ENCODE results near the gene MMP2.

Gene MMP2

DNA sequence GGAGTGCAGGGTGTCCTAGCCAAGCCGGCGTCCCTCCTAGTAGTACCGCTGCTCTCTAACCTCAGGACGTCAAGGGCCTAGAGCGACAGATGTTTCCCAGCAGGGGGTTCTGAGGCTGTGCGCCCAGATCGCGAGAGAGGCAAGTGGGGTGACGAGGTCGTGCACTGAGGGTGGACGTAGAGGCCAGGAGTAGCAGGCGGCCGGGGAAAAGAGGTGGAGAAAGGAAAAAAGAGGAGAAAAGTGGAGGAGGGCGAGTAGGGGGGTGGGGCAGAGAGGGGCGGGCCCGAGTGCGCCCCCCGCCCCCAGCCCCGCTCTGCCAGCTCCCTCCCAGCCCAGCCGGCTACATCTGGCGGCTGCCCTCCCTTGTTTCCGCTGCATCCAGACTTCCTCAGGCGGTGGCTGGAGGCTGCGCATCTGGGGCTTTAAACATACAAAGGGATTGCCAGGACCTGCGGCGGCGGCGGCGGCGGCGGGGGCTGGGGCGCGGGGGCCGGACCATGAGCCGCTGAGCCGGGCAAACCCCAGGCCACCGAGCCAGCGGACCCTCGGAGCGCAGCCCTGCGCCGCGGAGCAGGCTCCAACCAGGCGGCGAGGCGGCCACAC is at the start of gene MMP2:
Gene MMP2 (plus strand): TSS at position 372 of the 603 bp plus-strand sequence. CDS start 282 bp downstream, outside the sequence.
- DNase-seq = no peak

- DNase-seq = no peak
Measured at GRCh38 chr16:55433030-55433429, 46.0 kb upstream of the MMP2 start.

DNA sequence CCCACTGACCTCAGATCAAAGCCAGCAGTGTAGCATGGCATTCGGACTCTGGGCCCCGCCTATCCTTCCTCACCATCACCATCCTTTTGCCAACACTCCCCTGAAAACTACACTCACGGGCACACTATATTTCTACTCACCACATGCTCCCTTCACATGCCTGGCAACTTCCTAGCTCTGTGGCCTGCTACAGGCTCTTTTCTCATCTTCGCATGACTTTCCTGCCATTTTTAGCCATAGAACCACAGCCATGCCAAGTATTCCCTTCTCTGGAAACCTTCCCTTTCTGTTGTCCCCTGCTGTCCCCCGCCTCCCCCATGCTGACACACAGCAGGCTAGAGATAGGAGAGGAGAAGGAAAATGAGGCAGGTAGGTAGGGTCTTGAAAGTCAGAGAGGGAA is 45.5 kb upstream of the MMP2 start:
- DNase-seq = no peak

GRCh38 chr16:55434000-55434399 is 45.0 kb upstream of the MMP2 start:
- DNase-seq = no peak

DNA sequence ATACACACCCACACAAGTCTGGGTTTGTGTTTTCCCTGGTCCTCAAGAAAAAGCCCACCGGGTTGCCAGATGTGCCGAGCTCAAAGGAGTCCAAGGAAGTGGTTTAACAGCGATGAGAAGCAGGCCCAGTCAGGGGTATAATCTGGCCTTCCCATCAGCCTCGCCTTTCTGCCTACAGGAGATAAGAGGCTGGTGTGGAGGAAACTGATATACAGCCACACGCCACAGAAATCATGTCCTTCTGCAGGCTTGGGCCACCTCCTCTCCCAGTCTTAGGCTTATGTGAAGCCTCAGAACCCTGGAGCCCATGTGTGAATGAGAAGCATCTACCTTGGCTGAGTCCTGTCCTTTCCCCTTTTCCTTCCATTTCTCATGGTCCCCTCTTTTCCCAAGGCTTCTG is 43.6 kb upstream of the MMP2 start:
- no peak for DNase-seq

DNA sequence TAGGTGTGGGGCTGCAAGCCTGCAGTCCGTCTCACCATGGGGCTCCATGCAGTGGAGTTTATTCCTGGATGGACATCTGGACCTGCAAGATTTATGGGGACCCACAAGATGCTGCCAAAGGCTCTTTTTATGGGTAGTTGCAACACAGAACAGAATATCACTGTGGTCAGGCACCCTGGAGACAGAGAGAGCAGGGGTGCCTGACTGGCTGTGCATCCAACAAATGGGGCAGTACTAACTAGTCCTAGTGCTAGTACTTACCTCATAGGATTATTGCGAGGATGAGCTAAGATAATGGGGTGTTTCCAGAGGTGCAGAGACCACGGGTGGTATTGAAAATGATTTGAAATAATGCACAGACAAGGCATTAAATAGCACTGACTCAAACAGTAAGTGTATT is 42.4 kb upstream of the MMP2 start:
- DNase-seq = no peak

DNA sequence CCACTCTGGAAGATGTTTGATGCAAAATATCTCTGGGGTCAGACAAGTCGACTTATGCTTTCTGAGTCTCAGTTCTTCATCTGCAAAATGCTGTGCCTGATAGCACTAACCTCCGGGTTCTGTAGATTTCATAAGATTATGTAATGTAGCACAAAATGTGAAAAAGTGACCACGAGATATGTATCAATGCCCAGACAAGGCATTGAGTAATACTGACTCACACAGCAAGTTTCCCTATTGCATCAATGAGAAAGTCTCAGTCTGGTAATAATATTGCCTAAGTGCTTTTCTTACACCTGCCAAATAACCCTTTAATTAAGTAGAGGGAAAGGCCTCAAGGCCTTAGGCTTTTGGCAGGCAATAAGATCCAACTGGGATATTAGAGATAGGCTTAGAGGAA is 41.4 kb upstream of the MMP2 start:
- no peak for DNase-seq

- DNase-seq = no peak
Measured at GRCh38 chr16:55438281-55438680, 40.7 kb upstream of the MMP2 start.

DNA sequence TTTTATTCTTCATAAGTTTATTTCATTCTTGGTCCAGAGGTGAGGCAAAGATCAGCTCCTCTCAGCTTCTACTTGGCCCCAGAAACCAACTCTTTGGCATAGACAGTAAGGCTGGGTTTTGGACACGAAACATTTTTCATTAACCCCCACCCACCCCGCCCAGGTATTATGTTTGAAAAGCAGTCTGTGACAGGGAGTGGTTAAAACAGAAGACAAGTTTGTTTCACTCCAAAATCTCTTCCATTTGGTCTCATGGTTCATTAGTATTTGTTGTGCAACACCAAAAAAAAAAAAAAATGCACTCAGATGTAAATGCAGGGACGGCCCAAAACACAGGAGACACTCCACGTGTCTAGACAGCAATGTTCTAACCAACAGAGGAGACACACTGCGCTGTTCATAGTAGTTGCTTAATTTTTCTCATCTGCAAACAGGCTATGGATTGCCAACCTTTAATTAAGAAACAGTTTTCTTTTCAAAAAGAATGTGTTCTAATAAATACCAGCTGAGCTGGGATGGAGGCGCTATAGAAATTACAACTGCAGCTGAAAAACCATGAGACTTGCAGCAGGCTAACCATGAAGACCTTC is 39.8 kb upstream of the MMP2 start:
- DNase-seq = no peak

DNA sequence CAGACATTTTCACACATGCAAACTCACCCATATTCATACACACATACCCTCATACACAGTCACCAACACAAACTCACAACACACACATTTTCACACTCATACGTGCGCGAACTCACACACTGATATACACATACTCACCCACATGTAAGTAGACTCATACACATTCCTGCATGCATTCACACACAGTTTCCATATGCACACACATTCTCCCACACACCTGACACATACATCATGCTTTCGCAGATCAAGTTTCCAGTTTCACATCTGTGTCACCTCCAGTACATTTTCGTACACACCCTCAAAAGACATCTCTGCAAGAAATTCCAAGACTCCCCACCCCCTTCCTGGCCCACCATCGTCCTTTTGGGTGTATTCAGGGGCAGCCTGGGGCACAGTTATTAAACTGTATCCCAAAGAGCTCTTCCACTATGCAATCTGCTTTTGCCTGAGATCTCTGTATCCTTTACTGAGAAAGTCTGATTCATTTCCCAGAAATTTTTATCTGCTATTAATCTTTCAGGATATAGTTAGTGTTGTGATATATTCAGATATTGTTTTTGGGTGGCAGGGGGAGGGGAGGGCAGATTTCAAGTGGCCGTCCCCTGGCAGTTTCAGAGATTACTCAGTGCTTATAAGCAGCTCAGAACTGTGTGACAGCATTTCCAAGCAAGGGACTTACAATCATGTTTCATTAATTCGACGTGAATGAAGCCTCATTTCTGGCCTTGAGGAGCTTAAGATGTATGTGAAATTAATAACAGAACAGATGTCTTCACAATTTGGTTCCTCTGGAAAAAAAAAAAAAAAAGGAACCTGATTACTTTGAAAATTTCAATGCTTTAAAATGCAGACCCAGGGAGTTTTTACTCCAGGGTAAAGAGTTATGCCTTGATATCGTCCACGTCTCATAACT is 35.3 kb upstream of the MMP2 start:
- DNase-seq = no peak

GRCh38 chr16:55444754-55445485 is 34.1 kb upstream of the MMP2 start:
- DNase-seq = no peak

GRCh38 chr16:55447231-55447630 is 31.8 kb upstream of the MMP2 start:
- DNase-seq = no peak

DNA sequence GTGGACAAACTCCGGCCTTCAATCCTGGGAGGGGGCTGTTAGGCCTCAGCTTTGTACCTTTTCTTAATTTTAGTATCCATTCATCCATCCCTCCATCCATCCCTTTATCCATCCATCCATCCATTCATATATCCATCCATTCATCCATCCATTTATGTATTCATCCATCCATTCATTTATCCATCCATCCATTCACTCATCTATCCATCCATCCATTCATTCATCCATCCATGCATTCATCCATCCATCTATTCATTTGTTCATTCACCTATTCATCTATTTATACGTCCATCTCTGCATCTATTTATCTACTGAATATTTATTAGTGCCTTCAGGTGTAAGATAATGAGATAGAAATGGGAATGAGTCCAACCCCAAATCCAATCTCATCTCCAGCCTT is 26.0 kb upstream of the MMP2 start:
- DNase-seq = no peak

GRCh38 chr16:55453909-55454308 is 25.1 kb upstream of the MMP2 start:
- DNase-seq = no peak

- no peak for DNase-seq
Measured at GRCh38 chr16:55454861-55455260, 24.1 kb upstream of the MMP2 start.

DNA sequence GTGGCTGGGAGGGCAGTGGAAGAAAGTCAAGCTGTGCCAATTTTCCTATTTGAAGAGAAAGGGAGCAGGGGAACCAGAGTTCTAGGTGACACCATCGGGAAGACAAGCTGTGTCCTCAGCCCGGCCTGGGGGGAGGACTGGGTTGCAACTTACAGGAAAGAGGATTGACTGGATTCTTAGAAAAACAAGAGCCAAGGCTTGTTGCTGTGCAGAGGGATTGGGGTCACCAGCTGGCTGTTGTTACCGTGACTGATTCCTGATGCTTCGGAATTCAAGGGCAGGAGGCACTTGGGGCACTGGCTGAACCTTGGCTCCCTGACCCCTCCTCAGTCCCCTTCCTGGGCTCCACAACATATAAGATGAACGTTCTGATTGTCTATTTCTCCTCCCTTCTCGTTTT is 16.8 kb upstream of the MMP2 start:
- no peak for DNase-seq

- DNase-seq = no peak
Measured at GRCh38 chr16:55464375-55464774, 14.6 kb upstream of the MMP2 start.

DNA sequence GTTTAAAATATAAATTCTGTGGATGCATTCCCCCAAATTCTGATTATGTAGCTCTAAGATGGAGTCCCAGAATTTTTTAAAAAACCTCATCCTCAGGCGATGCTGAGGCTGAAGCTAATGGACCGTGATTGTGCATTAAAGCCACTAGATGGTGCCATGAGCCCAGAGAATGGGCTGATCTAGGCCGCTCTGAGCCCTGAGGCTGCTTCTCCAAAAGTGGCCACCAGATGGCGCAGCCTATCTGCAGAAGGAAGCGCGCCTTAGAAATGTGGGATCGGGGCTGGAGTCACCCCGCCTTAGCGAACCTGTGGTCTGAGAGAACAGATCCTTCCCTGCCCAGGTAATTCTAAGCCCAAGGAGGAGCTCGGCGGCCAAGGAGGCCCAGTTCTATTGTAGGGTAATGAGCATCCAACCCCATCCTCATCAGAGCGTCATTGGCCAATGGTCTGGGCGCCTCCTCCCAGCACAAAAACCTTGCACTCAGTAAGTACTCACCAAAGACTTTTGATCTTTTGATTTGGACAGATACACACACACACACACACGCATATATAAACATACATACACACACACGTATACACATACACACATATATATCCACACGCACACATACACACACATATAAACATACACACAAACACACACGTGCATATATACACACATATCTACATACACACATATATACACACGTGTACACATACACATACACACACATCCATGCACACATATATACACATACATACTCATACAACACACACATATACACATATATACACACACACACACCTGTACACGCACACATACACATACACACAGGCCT is 13.7 kb upstream of the MMP2 start:
- peak; percentile 85 for DNase-seq

DNA sequence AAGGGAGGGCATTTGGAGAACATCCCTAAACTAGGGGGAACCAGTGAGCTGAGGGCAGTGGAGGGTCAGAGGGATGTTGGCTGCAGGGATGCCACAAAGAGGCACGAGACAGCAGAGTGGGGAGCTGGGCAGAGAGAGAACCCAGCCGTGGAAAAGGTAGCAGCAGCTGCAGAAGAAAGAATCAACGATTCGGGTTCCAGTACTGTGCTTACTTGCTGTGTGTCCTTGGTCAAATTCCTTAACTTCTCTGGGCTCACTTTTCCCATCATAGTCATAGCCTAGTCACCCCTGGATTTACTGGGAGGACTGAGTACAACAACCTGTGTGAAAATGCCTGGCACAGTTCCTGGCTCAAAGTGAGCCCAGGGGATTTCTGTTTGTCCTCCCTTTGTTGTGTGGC is 12.8 kb upstream of the MMP2 start:
- no peak for DNase-seq

DNA sequence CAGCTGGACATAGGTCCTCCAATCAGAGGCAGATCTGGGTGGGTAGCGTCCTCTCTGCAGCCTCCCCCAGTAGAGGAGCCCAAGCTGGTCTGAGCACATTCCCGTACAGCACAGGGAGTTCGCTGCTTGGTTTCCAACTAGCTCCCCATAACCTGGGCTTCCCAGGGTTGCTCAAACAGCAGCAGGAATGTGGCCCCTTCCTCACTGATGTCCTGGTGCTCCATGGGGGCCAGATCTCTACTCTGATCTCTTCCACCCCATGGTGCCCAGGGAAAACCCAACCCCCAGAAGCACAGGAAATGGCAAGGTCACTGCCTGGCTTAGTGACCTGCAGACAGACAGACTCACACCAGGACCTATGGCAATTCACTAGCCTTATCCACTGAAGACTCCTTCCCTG is 11.1 kb upstream of the MMP2 start:
- no peak for DNase-seq

GRCh38 chr16:55468352-55468990 is 10.5 kb upstream of the MMP2 start:
- DNase-seq = no peak
